ENCODE data around the gene CXCL11. TPM values are rescaled to one million over a fixed set of nuclear protein-coding genes. Genes with fewer than 3 reads are reported as not detected.

Gene CXCL11
- total and polyA plus RNA-seq, 2 experiments from 2014 or later: 0.81 to 1.9 TPM

- no peak overlapping the region for H3K4me2 ChIP-seq
- H3K36me3 ChIP-seq (ENCODE audit: insufficient read depth): no peaks in the 10 kb centered on the region
- peak overlapping the region; percentile 10; the same call in 1 of the 2 replicates for H2AFZ ChIP-seq
- H3K27me3 ChIP-seq (ENCODE audit: insufficient read depth): no peaks in the 10 kb centered on the region
- ATAC-seq (no peak), DNase-seq (ENCODE audit: low spot score) (no peak)
- Mint-ChIP-seq H3K4me1 (no peaks in the 10 kb centered on the region; the same call in 2 of the 3 replicates), H3K36me3 (ENCODE audit: low read depth) (no peaks in the 10 kb centered on the region), H3K9me3 (no peaks in the 10 kb centered on the region), H3K27me3 (ENCODE audit: insufficient read depth, low read depth, poor library complexity) (peaks cover 4% of the 10 kb centered on the region), H3K4me3 (no peak overlapping the region), H3K27ac (no peak overlapping the region)
- no peaks in the 10 kb centered on the region for H3F3A ChIP-seq (replicated peaks; ENCODE audit: low read depth)
- no peak overlapping the region for H3K27ac ChIP-seq (ENCODE audit: low read depth)
- no peaks in the 10 kb centered on the region for H3K9me2 ChIP-seq (ENCODE audit: insufficient read depth)
- TF ChIP-seq REST (IDR thresholded peaks at IDR 0.05; ENCODE audit: unreplicated experiment): no peak
- TF ChIP-seq CREB1 (CRISPR knock-in tag; IDR thresholded peaks at IDR 0.05; ENCODE audit: low read depth): no peak
- TF ChIP-seq STAT1 (IDR thresholded peaks at IDR 0.05; ENCODE audit: unreplicated experiment): no peak
- TF ChIP-seq ZNF331 (CRISPR knock-in tag; IDR thresholded peaks at IDR 0.05; ENCODE audit: low read depth): no peak
- no peak for TF ChIP-seq ZNF462 (CRISPR knock-in tag; IDR thresholded peaks at IDR 0.05)
- no peak for TF ChIP-seq ZNF114 (CRISPR knock-in tag; IDR thresholded peaks at IDR 0.05)
- no peaks in the 10 kb centered on the region for H3K4me1 ChIP-seq (ENCODE audit: insufficient read depth)
- no peaks in the 10 kb centered on the region for H4K20me1 ChIP-seq (replicated peaks; ENCODE audit: insufficient read depth)
- no peak overlapping the region for H3K4me3 ChIP-seq
- H3K79me2 ChIP-seq (replicated peaks; ENCODE audit: insufficient read depth): no peaks in the 10 kb centered on the region
Observed at GRCh38 chr4:76022031-76022430, 13.8 kb downstream of the CXCL11 start.
